Endodermal cell (in vitro differentiated cells): ENCODE measurements around the gene NXNL1. TPM values are rescaled to one million over a fixed set of nuclear protein-coding genes. Genes with fewer than 3 reads are reported as not detected.

Experiments used
- DNase-seq: peaks from one replicate; pipeline ENCODE4 v3.0.0-alpha.2; 2017
- H3K27ac ChIP-seq: 2 replicates; pipeline ENCODE4 v1.5.1; 2013; ENCODE audit warnings: mild to moderate bottlenecking, low read depth, low read length, moderate library complexity
- H3K27me3 ChIP-seq: 2 replicates; pipeline ENCODE4 v1.6.1; 2013; ENCODE audit warnings: mild to moderate bottlenecking, low read length, moderate library complexity; ENCODE audit not compliant: insufficient read depth, control insufficient read depth, poor library complexity, severe bottlenecking
- H3K36me3 ChIP-seq: 2 replicates; pipeline ENCODE4 v1.7.0; 2013; ENCODE audit warnings: mild to moderate bottlenecking, low read length, moderate library complexity; ENCODE audit not compliant: control insufficient read depth, insufficient read depth
- H3K4me1 ChIP-seq: one replicate; pipeline ENCODE4 v1.7.0; 2013; ENCODE audit warnings: low read length; ENCODE audit not compliant: control insufficient read depth, insufficient read depth
- H3K4me3 ChIP-seq: 2 replicates; pipeline ENCODE4 v1.5.1; 2013; ENCODE audit warnings: mild to moderate bottlenecking, low read length, moderate library complexity
- H3K9ac ChIP-seq: 2 replicates; pipeline ENCODE4 v1.6.1; 2013; ENCODE audit warnings: mild to moderate bottlenecking, low read length, moderate library complexity; ENCODE audit not compliant: poor library complexity, severe bottlenecking; ENCODE audit errors: extremely low read depth
- H3K9me3 ChIP-seq: 2 replicates; pipeline ENCODE4 v1.6.1; 2013; ENCODE audit warnings: mild to moderate bottlenecking, low read length, moderate library complexity; ENCODE audit not compliant: control insufficient read depth
- H3K27ac Mint-ChIP-seq: 2 replicates; pipeline ENCODE4 v1.8.0; 2020; ENCODE audit warnings: mixed read lengths
- H3K27me3 Mint-ChIP-seq: 2 replicates; pipeline ENCODE4 v1.8.0; 2021; ENCODE audit warnings: mild to moderate bottlenecking, mixed read lengths; ENCODE audit not compliant: insufficient read depth
- H3K36me3 Mint-ChIP-seq: 2 replicates; pipeline ENCODE4 v1.8.0; 2020; ENCODE audit warnings: low read depth, mixed read lengths
- H3K4me1 Mint-ChIP-seq: 2 replicates; pipeline ENCODE4 v1.8.0; 2020; ENCODE audit warnings: mixed read lengths
- H3K4me3 Mint-ChIP-seq: 2 replicates; pipeline ENCODE4 v1.8.0; 2020; ENCODE audit warnings: mild to moderate bottlenecking, moderate library complexity, mixed read lengths
- H3K9me3 Mint-ChIP-seq: 2 replicates; pipeline ENCODE4 v1.8.0; 2020; ENCODE audit warnings: mild to moderate bottlenecking, mixed read lengths
- CTCF ChIP-seq: fragments of 200-600 bp; sonication (generic); conservative IDR thresholded peaks from 2 replicates; pipeline ENCODE4 v1.5.0; 2021; ENCODE audit warnings: antibody characterized with exemption, mild to moderate bottlenecking
- WGBS, 2 experiments: methylation state at CpG; one replicate each; pipeline versions ENCODE4 v1.1.5 to v1.1.7; 2013; ENCODE audit warnings: missing lambda C conversion rate in 2 of 2, mixed read lengths in 1 of 2; ENCODE audit not compliant: insufficient coverage in 1 of 2, insufficient read length in 1 of 2; 5-methylcytosine and 5-hydroxymethylcytosine counted together
- total RNA-seq, 2 donors: library from RNA; stranded (reverse); fragmentation: NEBNext Ultra II Directional in 1 of 2; extraction: Animal tissue kit (Norgen Biotek cat#: 25700) in 1 of 2; gene quantifications; 2 replicates in 1 of 2; 3 replicates in 1 of 2; pipeline ENCODE4 v1.2.1, GENCODE V29; 2021

Gene NXNL1
- total RNA-seq, 2 donors from 2014 or later: not detected

- WGBS, 2 experiments: 96% methylated on average over 43 to 58 of the region's 58 CpGs
- H3K4me1 Mint-ChIP-seq: peaks cover 7% of the 10 kb centered on the region
These were observed 26.0 kb upstream of the NXNL1 start for GRCh38 chr19:17486545-17487240.

GRCh38 chr19:17484520-17485185 lies 23.9 kb upstream of the NXNL1 start:
- Histone ChIP-seq H3K27me3 (no peaks in the 10 kb centered on the region), H3K9ac (no peak overlapping the region), H3K4me1 (no peaks in the 10 kb centered on the region), H3K36me3 (no peaks in the 10 kb centered on the region), H3K9me3 (no peaks in the 10 kb centered on the region), H3K27ac (no peak overlapping the region), H3K4me3 (no peak overlapping the region)
- Mint-ChIP-seq H3K9me3 (no peaks in the 10 kb centered on the region), H3K27me3 (peaks cover 4% of the 10 kb centered on the region), H3K27ac (no peak overlapping the region), H3K4me1 (peaks cover 7% of the 10 kb centered on the region), H3K36me3 (no peaks in the 10 kb centered on the region), H3K4me3 (no peak overlapping the region)
- TF ChIP-seq CTCF: no peak
- DNase-seq: no peak
- 95 to 98% methylated on average over 4 to 6 of the region's 6 CpGs for WGBS, 2 experiments

More at GRCh38 chr19:17486545-17487240, 26.0 kb upstream of the NXNL1 start:
- Histone ChIP-seq H3K4me1 (no peaks in the 10 kb centered on the region), H3K9me3 (no peaks in the 10 kb centered on the region), H3K4me3 (no peak overlapping the region), H3K9ac (no peak overlapping the region), H3K27me3 (no peaks in the 10 kb centered on the region), H3K36me3 (no peaks in the 10 kb centered on the region), H3K27ac (no peak overlapping the region)
- Mint-ChIP-seq H3K4me3 (no peak overlapping the region), H3K27ac (no peak overlapping the region), H3K36me3 (no peaks in the 10 kb centered on the region), H3K27me3 (peaks cover 4% of the 10 kb centered on the region), H3K9me3 (no peaks in the 10 kb centered on the region)
- no peak for TF ChIP-seq CTCF
- no peak for DNase-seq

GRCh38 chr19:17483605-17484002 lies 22.9 kb upstream of the NXNL1 start:
- no peak for DNase-seq
- Histone ChIP-seq H3K27me3 (no peaks in the 10 kb centered on the region), H3K4me1 (no peaks in the 10 kb centered on the region), H3K4me3 (no peak overlapping the region), H3K27ac (no peak overlapping the region), H3K9me3 (no peaks in the 10 kb centered on the region), H3K9ac (no peak overlapping the region), H3K36me3 (no peaks in the 10 kb centered on the region)
- TF ChIP-seq CTCF: no peak
- 87 to 98% methylated on average over 8 to 10 of the region's 10 CpGs for WGBS, 2 experiments
- H3K27ac Mint-ChIP-seq: no peak overlapping the region
- H3K4me3 Mint-ChIP-seq: no peak overlapping the region
- peaks cover 4% of the 10 kb centered on the region for H3K27me3 Mint-ChIP-seq
- H3K36me3 Mint-ChIP-seq: no peaks in the 10 kb centered on the region
- no peaks in the 10 kb centered on the region for H3K9me3 Mint-ChIP-seq
- peaks cover 4% of the 10 kb centered on the region for H3K4me1 Mint-ChIP-seq
